ENCODE measurements around the gene MXD4. TPM values are rescaled to one million over a fixed set of nuclear protein-coding genes. Genes with fewer than 3 reads are reported as not detected.

MXD4 gene
- total RNA-seq, 1 experiment from 2014 or later = 22.0 TPM

GRCh38 chr4:2268357-2269205 is 6.7 kb upstream of the MXD4 start:
- H3K27me3 ChIP-seq (ENCODE audit: insufficient read depth, low read length) = no peaks in the 10 kb centered on the region
- ChIA-PET CTCF (no interaction called here), POLR2A (no interaction called here), RAD21 (ENCODE audit: low non-redundant PET in 1 of 2, low total read pairs in 2 of 2, uncharacterized antibody in 2 of 2, unreplicated experiment in 2 of 2) (no interaction called here)
- H3K9me2 ChIP-seq (ENCODE audit: insufficient read depth) = no peaks in the 10 kb centered on the region
- BruUV-seq (replicated peaks) = no TSS peak
- no peak overlapping the region for H3K9ac ChIP-seq (ENCODE audit: low read length)
- DNase-seq (ENCODE audit: low read depth, low spot score) (no peak), ATAC-seq (no peak)
- no peaks in the 10 kb centered on the region for H4K20me1 ChIP-seq (ENCODE audit: insufficient read depth)
- H3K4me1 ChIP-seq (ENCODE audit: control insufficient read depth in 1 of 2, insufficient read depth in 2 of 2, low read length in 2 of 2) = no peaks in the 10 kb centered on the region
- no peak overlapping the region for H3K27ac ChIP-seq (ENCODE audit: low read depth, low read length)
- no peak overlapping the region for H2AFZ ChIP-seq (ENCODE audit: low read depth, low read length, poor library complexity, severe bottlenecking)
- intact Hi-C loops (cut with micrococcal nuclease) = no loop called here
- H3K4me2 ChIP-seq (ENCODE audit: low read length) = no peak overlapping the region
- H3K4me3 ChIP-seq (replicated peaks in 1 of 2; ENCODE audit: low read depth in 1 of 2, low read length in 2 of 2) = no peak overlapping the region
- H3K79me2 ChIP-seq (ENCODE audit: insufficient read depth, low read length) = no peaks in the 10 kb centered on the region
- H3K9me3 ChIP-seq (ENCODE audit: control insufficient read depth in 1 of 2, insufficient read depth in 1 of 2, low read depth in 1 of 2, low read length in 2 of 2) = no peaks in the 10 kb centered on the region
- TF ChIP-seq EZH2 (IDR thresholded peaks at IDR 0.05) = no peak
- no peak for TF ChIP-seq ZNF274 (IDR thresholded peaks at IDR 0.05; ENCODE audit: low read depth, low read length)
- TF ChIP-seq SRF (IDR thresholded peaks at IDR 0.05; ENCODE audit: low read depth) = no peak
- TF ChIP-seq CTCF (IDR thresholded peaks at IDR 0.05 in 2 of 3, conservative IDR thresholded peaks at IDR 0.05 in 1 of 3; ENCODE audit: borderline replicate concordance in 1 of 3, insufficient read depth in 1 of 3, low read depth in 2 of 3, low read length in 2 of 3) = no peak
- TF ChIP-seq YY1 (IDR thresholded peaks at IDR 0.05; ENCODE audit: extremely low read depth, insufficient replicate concordance, low read depth, low read length) = no peak
- TF ChIP-seq JUND (IDR thresholded peaks at IDR 0.05) = no peak
- TF ChIP-seq CEBPB (IDR thresholded peaks at IDR 0.05; ENCODE audit: low read depth) = no peak
- no peak for TF ChIP-seq EZH2phosphoT487 (IDR thresholded peaks at IDR 0.05; ENCODE audit: borderline replicate concordance)
- TF ChIP-seq REST (IDR thresholded peaks at IDR 0.05; ENCODE audit: low read depth) = no peak
- TF ChIP-seq TCF7L2 (IDR thresholded peaks at IDR 0.05; ENCODE audit: borderline replicate concordance, extremely low read depth, insufficient read depth, insufficient read length) = no peak
- TF ChIP-seq MAX (IDR thresholded peaks at IDR 0.05) = no peak
- TF ChIP-seq SP1 (IDR thresholded peaks at IDR 0.05; ENCODE audit: low read depth) = no peak
- no peak for TF ChIP-seq ZFX (IDR thresholded peaks at IDR 0.05)
- H3K36me3 ChIP-seq (ENCODE audit: control insufficient read depth in 1 of 2, insufficient read depth in 2 of 2, low read length in 2 of 2) = no peaks in the 10 kb centered on the region
